H1 (cell line): ENCODE measurements around the gene MGST1. TPM values are rescaled to one million over a fixed set of nuclear protein-coding genes. Genes with fewer than 3 reads are reported as not detected.

Experiments
- CTCF ChIA-PET: fragments of 300-600 bp; sonication (Branson Sonifier 250); formaldehyde crosslinking; loops from one replicate; lab custom pipeline; 2021; ENCODE audit not compliant: partially characterized antibody; lab: Charles Lee
- POLR2A ChIA-PET: fragments of 300-600 bp; sonication (Branson Sonifier 250); formaldehyde crosslinking; loops from one replicate; lab custom pipeline; 2021; ENCODE audit warnings: inconsistent platforms; ENCODE audit not compliant: partially characterized antibody; lab: Charles Lee
- DNase-seq, 2 experiments: peaks; one replicate each; pipeline versions ENCODE4 v3.0.0 to v3.0.0-alpha.2; 2010 to 2022; ENCODE audit warnings: low spot score in 2 of 2, low read depth in 1 of 2, mixed read lengths in 1 of 2
- FAIRE-seq: peaks from 2 replicates; lab custom pipeline; 2011; peaks lifted over from hg19 to GRCh38; lab: Jason Lieb, UNC
- H2AFZ ChIP-seq: 2 replicates; pipeline ENCODE4 v1.8.1; 2012; ENCODE audit warnings: low read length, inconsistent platforms
- H2AK5ac ChIP-seq: 2 replicates; pipeline ENCODE4 v1.6.1; 2013; ENCODE audit warnings: low read depth, low read length
- H2BK120ac ChIP-seq: replicated peaks from 2 replicates; pipeline ENCODE3; 2013; ENCODE audit warnings: low read depth, low read length, inconsistent platforms
- H2BK12ac ChIP-seq: 2 replicates; pipeline ENCODE4 v1.6.1; 2013; ENCODE audit warnings: low read depth, low read length
- H2BK15ac ChIP-seq: 2 replicates; pipeline ENCODE4 v1.6.1; 2013; ENCODE audit warnings: low read length
- H2BK20ac ChIP-seq: 2 replicates; pipeline ENCODE4 v1.6.1; 2013; ENCODE audit warnings: low read length
- H2BK5ac ChIP-seq: 2 replicates; pipeline ENCODE4 v1.6.1; 2013; ENCODE audit warnings: low read depth, low read length
- H3K14ac ChIP-seq: 2 replicates; pipeline ENCODE4 v1.6.1; 2013; ENCODE audit warnings: inconsistent platforms; ENCODE audit not compliant: insufficient read length
- H3K18ac ChIP-seq: 2 replicates; pipeline ENCODE4 v1.6.1; 2013; ENCODE audit warnings: low read length; ENCODE audit errors: extremely low read depth
- H3K23ac ChIP-seq: 2 replicates; pipeline ENCODE4 v1.6.1; 2013; ENCODE audit warnings: inconsistent platforms; ENCODE audit not compliant: insufficient read length
- H3K23me2 ChIP-seq: 2 replicates; pipeline ENCODE4 v1.6.1; 2013; ENCODE audit warnings: low read depth, low read length
- H3K27ac ChIP-seq: 2 replicates; pipeline ENCODE4 v1.6.1; 2011; ENCODE audit warnings: low read depth, low read length, inconsistent platforms
- H3K27me3 ChIP-seq, 4 experiments: replicated peaks in 1 of 4; 1 replicate in 1 of 4; 2 replicates in 3 of 4; pipeline versions ENCODE4 v1.6.1 to v1.8.1; 2011 to 2013; ENCODE audit warnings: low read length in 3 of 4, mild to moderate bottlenecking in 3 of 4, inconsistent platforms in 2 of 4, mixed read lengths in 2 of 4, moderate library complexity in 1 of 4; ENCODE audit not compliant: control insufficient read depth in 3 of 4, insufficient read depth in 3 of 4; ENCODE audit errors: extremely low read depth in 1 of 4
- H3K36me3 ChIP-seq, 4 experiments: 2 replicates each; pipeline versions ENCODE4 v1.6.1 to v1.8.1; 2011 to 2013; ENCODE audit warnings: mild to moderate bottlenecking in 4 of 4, low read length in 3 of 4, moderate library complexity in 2 of 4, control low read depth in 1 of 4, inconsistent platforms in 1 of 4; ENCODE audit not compliant: insufficient read depth in 4 of 4, control insufficient read depth in 2 of 4
- H3K4ac ChIP-seq: replicated peaks from 2 replicates; pipeline ENCODE3; 2013; ENCODE audit warnings: low read length, low read depth, mixed read lengths, inconsistent platforms; ENCODE audit not compliant: insufficient read length
- H3K4me1 ChIP-seq, 4 experiments: replicated peaks in 1 of 4; 1 replicate in 1 of 4; 2 replicates in 3 of 4; pipeline versions ENCODE4 v1.6.1 to v1.8.1; 2011 to 2013; ENCODE audit warnings: low read length in 3 of 4, inconsistent platforms in 2 of 4, mixed read lengths in 1 of 4; ENCODE audit not compliant: insufficient read depth in 4 of 4, control insufficient read depth in 3 of 4
- H3K4me2 ChIP-seq, 2 experiments: 2 replicates each; pipeline versions ENCODE4 v1.6.1 to v1.8.1; 2011 to 2013; ENCODE audit warnings: low read depth in 2 of 2, low read length in 2 of 2, control low read depth in 1 of 2, inconsistent platforms in 1 of 2, mild to moderate bottlenecking in 1 of 2; ENCODE audit not compliant: insufficient read depth in 1 of 2
- H3K4me3 ChIP-seq, 4 experiments: fragments of 200-600, 300-600 bp in 1 of 4; sonication (generic), shearing (Covaris generic), sonication (Bioruptor Twin) in 1 of 4; 2 replicates each; pipeline versions ENCODE4 v1.5.1 to v1.8.1; 2011 to 2016; ENCODE audit warnings: low read length in 4 of 4, low read depth in 3 of 4, control low read depth in 2 of 4, inconsistent platforms in 2 of 4, mild to moderate bottlenecking in 2 of 4, mixed read lengths in 1 of 4, moderate library complexity in 1 of 4; ENCODE audit not compliant: insufficient read depth in 2 of 4; ENCODE audit errors: extremely low read depth in 1 of 4
- H3K56ac ChIP-seq: replicated peaks from 2 replicates; pipeline ENCODE3; 2013; ENCODE audit warnings: low read depth, mild to moderate bottlenecking, mixed read lengths, low read length, inconsistent platforms; ENCODE audit not compliant: insufficient read length
- H3K79me1 ChIP-seq: 2 replicates; pipeline ENCODE4 v1.6.1; 2013; ENCODE audit warnings: low read depth, low read length, control low read depth
- H3K79me2 ChIP-seq, 2 experiments: 2 replicates each; pipeline versions ENCODE4 v1.6.1 to v1.8.1; 2012 to 2013; ENCODE audit warnings: low read length in 2 of 2, mild to moderate bottlenecking in 2 of 2, inconsistent platforms in 1 of 2; ENCODE audit not compliant: insufficient read depth in 2 of 2, control insufficient read depth in 1 of 2
- H3K9ac ChIP-seq, 4 experiments: replicated peaks in 1 of 4; 1 replicate in 1 of 4; 2 replicates in 3 of 4; pipeline versions ENCODE4 v1.6.1 to v1.8.1; 2011 to 2013; ENCODE audit warnings: low read depth in 3 of 4, low read length in 3 of 4, control low read depth in 2 of 4, mild to moderate bottlenecking in 2 of 4, moderate library complexity in 2 of 4, inconsistent platforms in 1 of 4; ENCODE audit errors: extremely low read depth in 1 of 4
- H3K9me3 ChIP-seq, 2 experiments: 2 replicates each; pipeline versions ENCODE4 v1.6.1 to v1.8.1; 2012 to 2013; ENCODE audit warnings: mild to moderate bottlenecking in 2 of 2, moderate library complexity in 2 of 2, control low read depth in 1 of 2, inconsistent platforms in 1 of 2, low read depth in 1 of 2, low read length in 1 of 2, mixed read lengths in 1 of 2; ENCODE audit not compliant: insufficient read depth in 2 of 2
- H4K20me1 ChIP-seq, 2 experiments: replicated peaks in 1 of 2; 2 replicates each; pipeline versions ENCODE3 to v1.8.1; 2011 to 2013; ENCODE audit warnings: inconsistent platforms in 2 of 2, low read length in 2 of 2, mild to moderate bottlenecking in 1 of 2; ENCODE audit not compliant: insufficient read depth in 2 of 2, control insufficient read depth in 1 of 2
- H4K5ac ChIP-seq: 2 replicates; pipeline ENCODE4 v1.6.1; 2013; ENCODE audit warnings: low read length, low read depth, mixed read lengths, inconsistent platforms; ENCODE audit not compliant: insufficient read length
- H4K8ac ChIP-seq: 2 replicates; pipeline ENCODE4 v1.8.0; 2013; ENCODE audit warnings: mild to moderate bottlenecking, moderate library complexity, low read length, inconsistent platforms; ENCODE audit not compliant: insufficient read depth; ENCODE audit errors: extremely low read depth
- H4K91ac ChIP-seq: replicated peaks from 2 replicates; pipeline ENCODE3; 2013; ENCODE audit warnings: low read length, mixed read lengths, inconsistent platforms; ENCODE audit not compliant: insufficient read length
- BACH1 ChIP-seq: IDR thresholded peaks from 2 replicates; pipeline ENCODE4 v1.6.1; 2012; ENCODE audit warnings: low read length, improper control_type of control experiment
- BCL11A ChIP-seq, 2 experiments: IDR thresholded peaks; one replicate each; pipeline ENCODE4 v1.6.1; 2011; ENCODE audit warnings: low read depth in 2 of 2, low read length in 2 of 2, mild to moderate bottlenecking in 2 of 2
- BRCA1 ChIP-seq: IDR thresholded peaks from 2 replicates; pipeline ENCODE4 v1.6.1; 2012; ENCODE audit warnings: low read depth, low read length, improper control_type of control experiment
- CTBP2 ChIP-seq: IDR thresholded peaks from 2 replicates; pipeline ENCODE4 v1.7.0; 2011; ENCODE audit warnings: borderline replicate concordance, mild to moderate bottlenecking, moderate library complexity, mixed read lengths, low read length; ENCODE audit not compliant: insufficient read depth, insufficient read length
- GABPA ChIP-seq: IDR thresholded peaks from 2 replicates; pipeline ENCODE4 v1.6.1; 2011; ENCODE audit warnings: mild to moderate bottlenecking, low read length, moderate library complexity, borderline replicate concordance; ENCODE audit not compliant: insufficient read depth
- JUND ChIP-seq: IDR thresholded peaks from 2 replicates; pipeline ENCODE4 v1.6.1; 2011; ENCODE audit warnings: mild to moderate bottlenecking, improper control_type of control experiment, low read length
- NANOG ChIP-seq: IDR thresholded peaks from 2 replicates; pipeline ENCODE4 v1.6.1; 2011; ENCODE audit warnings: low read length, low read depth, mild to moderate bottlenecking, inconsistent platforms; ENCODE audit not compliant: insufficient read depth, poor library complexity, severe bottlenecking
- RBBP5 ChIP-seq: IDR thresholded peaks from 2 replicates; pipeline ENCODE4 v1.7.1; 2012; ENCODE audit warnings: low read depth, mild to moderate bottlenecking, inconsistent platforms, low read length, moderate library complexity, borderline replicate concordance
- RFX5 ChIP-seq: IDR thresholded peaks from 2 replicates; pipeline ENCODE4 v1.6.1; 2011; ENCODE audit warnings: low read depth, low read length, improper control_type of control experiment, borderline replicate concordance
- SAP30 ChIP-seq: fragments of 300-600 bp; sonication (generic); IDR thresholded peaks from 2 replicates; pipeline ENCODE4 v1.7.1; 2012; ENCODE audit warnings: low read length, moderate library complexity, mild to moderate bottlenecking, inconsistent platforms; ENCODE audit not compliant: insufficient read depth, insufficient replicate concordance
- SIRT6 ChIP-seq: IDR thresholded peaks from one replicate; pipeline ENCODE4 v1.7.1; 2012; ENCODE audit warnings: low read length, inconsistent platforms
- SRF ChIP-seq: IDR thresholded peaks from 2 replicates; pipeline ENCODE4 v1.6.1; 2011; ENCODE audit warnings: mild to moderate bottlenecking, low read depth, low read length, moderate library complexity
- SUZ12 ChIP-seq: fragments of 200-600 bp; sonication (generic); IDR thresholded peaks from 2 replicates; pipeline ENCODE4 v1.6.1; 2012; ENCODE audit warnings: mild to moderate bottlenecking, inconsistent platforms, low read length, moderate library complexity, mixed read lengths
- TCF12 ChIP-seq: IDR thresholded peaks from 2 replicates; pipeline ENCODE4 v1.6.1; 2011; ENCODE audit warnings: low read depth, mild to moderate bottlenecking, low read length
- WGBS, 2 experiments: shearing (Covaris generic) in 1 of 2; methylation state at CpG; one replicate each; pipeline versions ENCODE4 v1.1.6 to v1.1.7; 2013 to 2015; ENCODE audit warnings: low lambda C conversion rate in 2 of 2, mixed read lengths in 2 of 2, inconsistent platforms in 1 of 2, low coverage in 1 of 2, missing lambda C conversion rate in 1 of 2; ENCODE audit not compliant: insufficient replicate concordance in 2 of 2, insufficient coverage in 1 of 2, insufficient read length in 1 of 2; ENCODE audit errors: extremely low coverage in 1 of 2, missing lambda C conversion rate in 1 of 2; 5-methylcytosine and 5-hydroxymethylcytosine counted together
- polyA plus RNA-seq, 7 experiments: library from polyadenylated mRNA; depleted of rRNA in 3 of 7; stranded (reverse) in 5 of 7; unstranded in 2 of 7; fragments of >200 nt in 5 of 7; fragments of 200-250 nt in 2 of 7; gene quantifications; 1 replicate in 5 of 7; 2 replicates in 1 of 7; 4 replicates in 1 of 7; pipeline versions ENCODE4 v1.2.1 to v1.2.3, GENCODE V29; 2011 to 2013; ENCODE audit warnings: missing spikeins in 2 of 7, mixed read lengths in 2 of 7
- total RNA-seq: library from RNA; stranded (reverse); fragmentation: NEBNext Ultra II Directional; extraction: Animal tissue kit (Norgen Biotek cat#: 25700); gene quantifications from 2 replicates; pipeline ENCODE4 v1.2.1, GENCODE V29; 2021

Gene MGST1
- total and polyA plus RNA-seq, 2 of the 8 experiments (the other 6 are each of a cell fraction or from before 2014, with no cell fraction given), result 442 to 478 TPM

DNA sequence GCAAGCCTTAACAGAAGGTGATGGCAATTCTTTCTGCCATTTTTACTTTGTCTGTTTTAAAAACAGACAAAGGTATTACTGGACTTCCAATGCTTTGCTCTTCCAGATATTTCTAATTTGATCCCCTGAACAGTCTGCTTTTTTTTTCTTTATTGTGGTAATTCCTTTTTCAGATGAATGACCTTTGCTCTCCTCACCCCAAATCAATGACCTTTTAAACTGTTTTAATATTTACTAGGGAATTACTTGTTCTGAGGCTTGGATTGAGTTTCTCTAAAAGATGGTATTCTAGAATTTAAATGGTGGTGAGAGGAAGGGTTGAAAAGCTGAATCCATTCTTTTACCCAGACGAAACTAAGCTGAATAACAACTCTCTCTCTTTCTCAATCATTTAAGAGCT lies 2.3 kb upstream of the MGST1 start:
- no peak overlapping the region for H2AK5ac ChIP-seq
- ChIA-PET POLR2A (interaction anchor here (1.2 to 1.3 kb wide), 2 partner anchors 10 to 16 kb away, joined by 3 read pairs; no protein-coding TSS in a partner anchor), CTCF (no interaction called here)
- no peaks in the 10 kb centered on the region; the same call in 1 of the 2 replicates for H3K79me1 ChIP-seq
- no peaks in the 10 kb centered on the region for H3K27me3 ChIP-seq
- no peak overlapping the region for H3K18ac ChIP-seq
- no peak overlapping the region for H2BK5ac ChIP-seq
- H3K4ac ChIP-seq, result no peak overlapping the region
- peaks cover 18 to 35% of the 10 kb centered on the region in 2 experiments for H3K79me2 ChIP-seq
- H3K9ac ChIP-seq, result no peak overlapping the region
- no peak overlapping the region for H3K27ac ChIP-seq
- no peak overlapping the region for H4K8ac ChIP-seq
- H2BK15ac ChIP-seq, result no peak overlapping the region
- H3K4me3 ChIP-seq, result no peak overlapping the region
- H3K4me2 ChIP-seq, result no peak overlapping the region
- no peak for DNase-seq
- H4K5ac ChIP-seq, result no peak overlapping the region
- no peak overlapping the region for H3K14ac ChIP-seq
- no peak overlapping the region for H2BK120ac ChIP-seq
- no peaks in the 10 kb centered on the region for H3K9me3 ChIP-seq
- H3K23ac ChIP-seq, result no peak overlapping the region
- H3K56ac ChIP-seq, result no peak overlapping the region
- H2BK20ac ChIP-seq, result no peak overlapping the region
- no peak for FAIRE-seq
- no peak overlapping the region for H4K91ac ChIP-seq
- H3K36me3 ChIP-seq, result peaks cover 0 to 1% (median 0%) of the 10 kb centered on the region in 4 experiments; a peak in 1 of 8 replicates
- WGBS, 2 experiments, result 77% methylated on average over 1 of the region's 1 CpG; no CpG with 5 or more reads in 1 of the 2 experiments
- H3K23me2 ChIP-seq, result peaks cover 10% of the 10 kb centered on the region; the same call in 1 of the 2 replicates
- no peak overlapping the region for H2BK12ac ChIP-seq
- peaks cover 2 to 7% (median 4%) of the 10 kb centered on the region in 4 experiments; a peak in 5 of 7 replicates for H3K4me1 ChIP-seq
- no peak overlapping the region for H2AFZ ChIP-seq
- peaks cover 0 to 4% of the 10 kb centered on the region in 2 experiments for H4K20me1 ChIP-seq
- TF ChIP-seq SAP30, result no peak
- no peak for TF ChIP-seq NANOG
- no peak for TF ChIP-seq SIRT6
- TF ChIP-seq SUZ12, result no peak
- no peak for TF ChIP-seq TCF12
- TF ChIP-seq RBBP5, result no peak
- no peak for TF ChIP-seq RFX5
- TF ChIP-seq BACH1, result no peak
- TF ChIP-seq BRCA1, result no peak
- TF ChIP-seq JUND, result no peak
- no peak for TF ChIP-seq CTBP2
- no peak for TF ChIP-seq SRF
- no peak for TF ChIP-seq GABPA
- no peak for TF ChIP-seq BCL11A (IDR thresholded peaks at IDR 0.05; ENCODE audit: low read depth in 2 of 2, low read length in 2 of 2)
